GM18519 (cell line): ENCODE results near the gene RGS10.
"Not testable (repeated sequence)": the region's sequence is repeated elsewhere in the genome, so short reads cannot be mapped to it uniquely, and the experiment has no call there.

Experiments used
- ATAC-seq: cut with Tn5 transposase; IDR thresholded peaks from one replicate; pipeline ENCODE4 v1.9.1; 2021; ENCODE audit warnings: mild to moderate bottlenecking, moderate library complexity; ENCODE audit not compliant: unreplicated experiment, low FRiP score

RGS10 gene

DNA sequence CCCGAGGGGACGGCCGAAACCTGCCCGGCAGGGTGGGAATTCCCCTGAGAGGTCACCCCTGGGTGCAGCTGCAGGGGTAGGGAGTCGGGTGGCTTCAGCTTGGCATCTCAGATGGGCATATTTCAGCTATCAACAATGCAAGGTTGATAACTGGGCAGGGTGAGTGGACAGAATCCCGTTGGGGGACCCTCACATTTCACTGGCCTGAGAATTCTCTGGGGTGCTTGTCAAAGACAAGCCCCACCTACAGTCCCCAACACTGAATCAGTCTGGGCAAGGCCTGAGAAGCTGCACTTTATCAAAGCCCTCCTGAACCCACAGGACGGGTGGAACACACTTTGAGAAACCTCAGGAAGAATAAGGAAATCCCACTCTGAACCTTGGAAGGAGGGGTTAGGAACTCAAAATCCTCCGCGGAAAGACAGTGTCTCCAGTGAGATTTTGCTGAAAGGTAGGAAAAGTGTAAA, 3.1 kb downstream of the RGS10 start:
- ATAC-seq: no peak

DNA sequence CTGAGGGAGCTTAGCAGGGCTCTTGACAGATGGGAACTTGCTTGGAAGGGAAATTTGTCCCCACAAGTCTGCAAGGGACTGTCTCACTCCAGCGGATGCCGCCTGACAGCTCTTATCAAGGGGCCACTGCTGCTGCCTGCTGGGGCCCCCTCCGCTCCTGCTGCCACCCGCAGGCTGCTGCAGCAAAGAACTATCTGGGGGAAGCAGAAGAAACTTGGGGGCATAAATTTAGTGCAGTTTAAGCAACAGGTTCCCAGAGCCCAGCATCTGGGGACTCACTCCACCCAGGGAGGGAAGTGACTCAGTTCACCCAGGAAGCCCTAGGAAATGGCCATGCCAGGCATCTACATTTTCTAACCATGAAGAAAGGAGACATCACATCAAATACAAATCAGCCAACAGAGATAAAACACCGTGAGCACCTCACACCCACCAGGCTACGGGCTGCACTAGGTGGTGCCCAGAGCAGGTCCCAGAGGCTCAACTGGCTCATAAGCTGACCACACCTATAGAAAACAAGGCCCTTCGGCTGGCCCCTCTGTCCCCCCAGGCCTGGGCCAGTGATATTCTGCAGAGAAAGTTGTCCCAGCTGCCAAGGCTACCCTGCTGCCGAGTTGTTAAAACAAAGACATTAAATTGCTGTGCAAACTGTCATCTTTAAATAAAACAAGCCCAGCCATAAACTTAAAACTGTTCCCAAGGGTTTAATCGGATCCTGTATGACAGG, 3.7 kb downstream of the RGS10 start:
- ATAC-seq: no peak

DNA sequence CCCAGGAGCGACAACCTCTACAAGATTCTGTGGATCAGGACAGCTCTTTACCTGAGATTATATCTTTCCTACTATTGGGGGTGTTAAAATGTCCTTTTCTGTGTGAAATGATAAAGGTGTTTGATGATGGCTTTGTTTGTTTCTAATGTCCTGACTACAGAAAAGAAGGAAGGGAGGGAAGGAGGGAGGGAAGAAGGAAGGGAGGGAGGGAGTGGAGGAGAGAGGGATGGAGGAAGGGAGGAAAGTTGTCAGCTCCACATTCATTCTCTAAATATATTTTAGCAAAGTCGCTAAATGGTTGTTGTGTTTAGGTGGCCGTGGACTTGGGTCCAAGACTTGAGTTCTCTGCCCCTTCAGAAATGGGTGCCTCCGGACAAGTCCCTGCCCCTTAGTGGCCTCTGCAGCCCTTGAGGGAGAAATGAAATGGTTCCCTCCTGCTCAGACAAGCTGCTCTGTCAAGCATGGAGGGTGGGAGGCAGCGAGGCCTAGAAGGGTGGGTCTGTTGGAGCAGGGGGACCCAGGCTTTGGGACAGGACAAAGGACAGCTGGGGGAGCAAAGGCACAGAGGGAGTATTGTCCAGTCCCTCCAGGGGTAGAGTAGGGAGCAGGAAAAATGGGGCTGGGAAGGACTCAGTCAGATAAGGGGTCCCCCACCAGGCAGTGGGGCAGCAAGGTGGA, 4.4 kb downstream of the RGS10 start:
- no peak for ATAC-seq

DNA sequence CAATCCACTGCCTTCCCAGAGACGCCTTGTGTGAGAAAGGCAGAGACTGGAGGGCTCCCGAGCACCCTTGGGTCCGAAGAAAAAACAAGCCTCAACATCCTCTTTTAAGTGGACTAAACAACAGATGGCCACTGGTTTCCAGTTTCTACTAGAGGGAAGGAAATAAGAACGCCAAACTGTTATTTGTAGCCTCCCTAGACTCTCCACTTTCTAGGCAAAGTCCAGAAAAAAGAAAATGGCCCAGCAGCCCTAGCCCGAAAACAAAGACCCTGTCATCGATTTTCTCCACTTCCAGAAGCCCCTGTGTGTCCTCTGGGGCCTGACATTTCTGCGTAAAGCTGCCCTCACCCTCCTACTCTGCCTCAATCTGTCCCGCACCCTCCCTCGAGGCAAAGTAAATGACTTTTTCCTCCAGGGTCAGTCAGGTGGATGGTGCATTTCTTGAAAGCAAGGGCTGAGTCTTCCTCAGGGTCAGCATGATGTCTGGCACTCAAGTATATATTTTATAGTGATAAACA, 6.0 kb downstream of the RGS10 start:
- ATAC-seq: no peak

DNA sequence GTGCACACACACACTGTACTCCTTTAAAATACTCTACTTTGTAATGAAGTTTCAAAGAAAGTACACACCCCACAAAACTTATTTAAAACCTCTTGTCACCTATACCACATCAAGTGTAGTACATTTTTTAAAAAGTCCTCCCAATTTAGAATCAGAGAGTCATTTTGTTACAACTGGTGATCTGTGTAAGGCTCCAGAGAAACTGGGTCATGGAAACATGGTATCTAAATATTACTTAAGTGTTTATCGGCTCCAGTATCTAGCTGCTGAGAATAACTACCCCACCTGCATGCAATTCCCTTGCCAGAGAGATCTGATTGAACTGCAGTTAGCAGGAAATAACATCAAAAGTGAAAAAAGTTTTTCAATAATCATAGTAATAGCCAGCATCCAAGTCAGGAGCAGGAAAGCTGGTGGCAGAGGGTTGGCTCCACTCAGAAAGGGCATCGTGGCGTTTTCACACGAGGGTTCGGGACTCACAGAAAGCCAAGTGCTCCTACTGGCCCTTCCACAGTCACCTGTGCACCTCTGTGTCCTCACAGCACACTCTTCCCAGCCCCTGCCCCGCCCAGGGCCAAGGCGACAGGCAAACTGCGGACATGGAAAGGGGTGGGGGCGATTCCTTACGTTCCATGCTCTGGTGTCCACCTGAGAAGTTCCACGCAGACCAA, 6.5 kb downstream of the RGS10 start:
- no peak for ATAC-seq

DNA sequence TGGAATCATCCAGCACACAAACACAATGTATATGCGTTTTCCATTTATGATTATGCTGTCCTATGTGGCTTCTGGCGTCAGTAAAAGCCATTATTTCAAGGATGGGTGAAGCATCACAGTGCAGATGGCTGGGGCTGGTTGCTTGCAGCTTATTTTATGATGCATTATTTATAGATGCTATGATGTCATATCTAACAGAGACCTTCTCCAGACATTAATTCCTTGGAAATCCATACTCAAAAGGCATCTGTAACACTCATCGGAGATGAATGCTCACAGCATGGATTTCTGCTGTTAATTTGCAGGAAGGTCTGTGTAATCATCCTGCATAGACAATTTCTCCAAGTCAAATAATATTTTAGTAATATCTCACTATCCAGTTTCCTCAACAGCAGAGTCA, 7.2 kb downstream of the RGS10 start:
- ATAC-seq: no peak

DNA sequence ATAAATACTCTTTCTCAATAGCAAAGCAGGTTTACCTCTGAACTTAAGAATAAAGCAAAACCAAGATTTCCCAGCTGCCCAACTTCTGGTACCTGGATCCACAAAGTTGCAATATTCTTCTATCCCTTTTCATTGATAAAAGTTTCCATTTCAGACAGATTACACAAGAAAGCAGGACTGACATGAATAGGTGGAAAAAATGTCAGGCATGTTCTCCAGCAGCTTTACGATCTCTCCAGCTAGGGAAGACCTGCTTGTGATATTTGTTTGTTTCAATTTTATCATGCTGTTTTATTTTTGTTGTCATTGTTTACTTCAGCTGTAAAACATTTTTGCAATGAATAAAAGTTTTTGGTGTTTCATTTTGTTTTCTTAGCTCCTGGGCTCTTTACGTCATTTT, 9.0 kb downstream of the RGS10 start:
- no peak for ATAC-seq

DNA sequence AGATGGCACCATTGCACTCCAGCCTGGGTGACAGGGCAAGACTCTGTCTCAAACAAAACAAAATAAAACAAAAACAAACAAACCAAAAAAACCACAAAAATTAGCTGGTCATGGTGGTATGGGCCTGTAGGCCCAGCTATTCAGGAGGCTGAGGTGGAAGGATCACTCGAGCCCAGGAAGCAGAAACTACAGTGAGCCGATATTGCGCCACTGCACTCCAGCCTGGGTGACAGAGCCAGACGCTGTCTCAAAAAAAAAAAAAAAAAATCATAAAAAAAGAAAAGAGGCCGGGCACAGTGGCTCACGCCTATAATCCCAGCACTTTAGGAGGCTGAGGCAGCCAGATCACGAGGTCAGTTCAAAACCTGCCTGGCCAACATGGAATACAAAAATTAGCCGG, 9.7 kb downstream of the RGS10 start:
- not testable (repeated sequence) for ATAC-seq

DNA sequence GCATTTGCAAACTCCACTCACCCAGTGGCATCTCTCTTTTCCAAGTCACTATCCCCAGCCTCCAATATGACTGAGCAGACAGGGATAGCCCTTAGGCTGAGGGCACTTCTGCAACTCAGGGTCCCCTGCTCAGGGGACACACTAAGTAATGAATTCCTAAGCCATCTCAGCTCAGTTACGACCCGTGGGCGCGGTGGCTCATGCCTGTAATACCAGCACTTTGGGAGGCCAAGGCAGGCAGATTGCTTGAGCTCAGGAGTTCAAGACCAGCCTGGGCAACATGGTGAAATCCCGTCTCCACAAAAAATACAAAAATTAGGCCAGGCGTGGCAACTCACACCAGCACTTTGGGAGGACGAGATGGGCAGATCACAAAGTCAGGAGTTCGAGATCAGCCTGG, 10.3 kb downstream of the RGS10 start:
- ATAC-seq: not testable (repeated sequence)

DNA sequence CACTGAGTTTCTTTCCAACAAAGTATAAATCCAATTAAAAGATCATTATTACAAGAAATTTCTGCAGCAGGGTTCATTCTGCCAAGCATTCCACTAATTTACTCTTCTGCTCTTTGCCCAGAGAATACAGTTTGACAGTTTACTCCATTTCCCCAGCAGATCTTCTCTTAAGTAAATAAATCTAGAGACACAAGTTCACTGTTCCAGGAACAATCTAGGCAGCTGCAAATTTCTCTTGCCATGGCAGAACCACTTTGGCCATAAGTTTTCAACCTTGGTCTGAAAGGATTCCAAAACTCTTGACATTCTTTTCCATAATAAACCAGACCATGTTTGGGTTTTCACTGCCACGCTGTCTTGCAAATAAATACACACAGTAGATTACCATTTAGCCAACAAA, 11.5 kb downstream of the RGS10 start:
- no peak for ATAC-seq

DNA sequence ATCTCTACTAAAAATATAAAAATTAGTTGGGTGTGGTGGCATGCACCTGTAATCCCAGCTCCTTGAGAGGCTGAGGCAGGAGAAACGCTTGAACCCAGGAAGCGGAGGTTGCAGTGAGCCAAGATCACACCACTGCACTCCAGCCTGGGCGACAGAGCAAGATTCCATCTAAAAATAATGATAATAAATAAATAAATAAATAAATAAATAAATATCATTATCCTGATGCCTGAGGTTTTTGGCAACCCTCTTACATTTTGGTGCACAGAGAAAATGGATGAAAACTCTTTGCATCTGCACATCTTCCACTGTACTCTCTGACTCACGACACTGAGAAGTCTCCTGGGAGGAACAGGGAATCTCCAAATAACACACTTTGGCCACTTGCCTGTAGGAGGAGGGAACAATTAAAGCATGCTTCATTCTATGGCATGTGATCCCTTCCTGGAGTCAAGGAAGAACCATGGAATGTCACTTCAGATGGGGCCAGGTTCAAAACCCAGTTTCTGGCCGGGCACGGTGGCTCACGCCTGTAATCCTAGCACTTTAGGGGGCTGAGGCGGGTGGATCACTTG, 13.8 kb downstream of the RGS10 start:
- ATAC-seq: not testable (repeated sequence)

DNA sequence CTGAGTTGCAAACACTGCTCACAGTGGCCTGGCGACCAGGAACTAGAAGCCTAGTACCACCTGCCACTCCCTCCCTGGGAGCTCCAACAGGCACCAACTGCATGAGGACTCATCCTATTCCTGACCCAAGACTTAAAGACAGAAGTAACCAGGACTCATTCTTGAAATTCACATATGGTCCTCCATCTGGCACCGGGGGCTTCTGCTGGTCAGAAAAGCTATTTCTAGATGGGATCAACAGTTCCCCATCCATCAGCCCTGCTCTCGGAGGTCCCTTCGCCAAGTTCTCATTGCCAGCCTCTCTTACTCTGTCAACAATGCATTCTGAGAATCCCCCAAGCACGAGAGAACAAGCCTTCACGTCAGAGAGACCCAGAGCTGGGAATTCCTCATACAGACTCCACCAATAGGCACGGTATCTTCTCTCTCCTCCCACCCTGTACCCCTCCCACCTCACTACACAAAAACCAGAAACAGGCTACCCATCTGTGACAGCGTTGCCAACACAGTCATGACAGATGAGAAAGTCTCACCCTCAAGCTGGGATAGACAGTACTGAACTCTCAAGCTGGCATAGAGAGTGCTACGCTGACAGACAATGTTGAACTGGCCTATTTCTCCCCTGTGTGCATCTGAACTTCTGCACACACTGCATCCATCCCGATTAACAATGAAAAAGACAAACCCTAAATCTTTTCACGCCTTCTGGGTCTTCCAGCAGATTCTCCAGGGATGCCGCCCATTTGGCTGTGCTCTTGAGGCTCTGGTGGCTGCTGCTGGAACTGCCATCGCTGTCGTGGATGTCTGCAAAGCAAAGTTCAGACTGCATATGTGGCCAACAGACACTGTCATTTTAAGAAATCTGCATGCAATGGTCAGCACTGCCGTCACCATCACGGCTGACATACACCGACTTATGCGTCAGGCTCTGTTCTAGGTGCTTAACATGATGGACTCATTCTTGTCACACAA, 15.6 kb downstream of the RGS10 start:
- ATAC-seq: no peak

DNA sequence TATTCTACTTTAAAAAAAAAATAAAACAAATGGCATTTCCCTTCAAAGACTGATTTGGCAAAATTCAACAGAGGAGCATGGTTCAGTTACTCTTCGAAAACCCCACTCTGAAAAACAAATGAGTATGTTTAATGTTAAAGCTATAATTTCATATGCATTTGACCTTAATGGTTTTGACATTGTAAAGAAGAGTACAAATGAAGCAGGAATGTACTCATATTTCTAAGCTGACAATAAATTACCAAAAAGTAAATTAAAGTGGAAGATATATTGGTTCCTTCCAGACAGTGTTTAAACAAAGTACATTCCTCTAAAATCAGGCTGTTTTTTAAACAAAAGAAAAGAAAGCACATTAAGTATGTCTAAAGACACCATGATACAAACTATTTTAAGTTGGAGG, 16.4 kb downstream of the RGS10 start:
- ATAC-seq: no peak

DNA sequence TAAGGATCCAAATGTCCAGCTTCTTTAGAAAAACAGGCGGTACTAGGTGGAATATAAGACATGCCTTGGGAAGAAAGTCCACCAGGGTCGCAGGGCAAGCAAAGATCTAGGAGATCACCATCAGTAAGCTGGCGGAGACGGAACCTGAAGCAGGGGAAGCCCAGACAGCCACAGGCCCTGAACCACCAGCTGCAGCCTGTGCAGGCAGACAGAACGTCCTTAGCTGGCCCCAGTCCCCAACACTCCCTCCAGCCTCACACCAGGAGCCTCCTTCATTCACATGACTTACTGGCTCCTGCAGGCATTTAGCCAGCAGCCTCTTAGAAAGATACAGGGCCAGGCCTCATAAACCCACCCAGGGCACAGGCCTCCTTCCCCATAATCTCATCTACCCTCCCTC, 17.4 kb downstream of the RGS10 start:
- ATAC-seq: no peak

DNA sequence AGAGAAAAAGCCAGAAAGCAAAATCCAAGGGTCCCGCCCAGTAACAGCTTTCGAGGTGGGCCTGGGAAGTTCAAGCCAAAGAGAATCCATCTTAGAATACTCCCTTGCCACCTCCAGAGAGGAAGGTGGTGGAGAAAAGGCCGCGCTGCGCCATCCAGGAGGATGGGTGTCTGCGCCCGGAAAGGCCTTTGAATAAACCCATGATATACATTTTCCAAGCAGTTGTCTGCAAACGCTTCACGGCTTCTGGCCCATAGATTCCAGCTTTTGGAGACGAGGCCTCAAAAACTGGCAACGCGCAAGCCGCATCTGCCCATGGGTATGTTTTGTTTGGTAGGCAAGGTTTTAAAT, 17.8 kb downstream of the RGS10 start:
- ATAC-seq: no peak

DNA sequence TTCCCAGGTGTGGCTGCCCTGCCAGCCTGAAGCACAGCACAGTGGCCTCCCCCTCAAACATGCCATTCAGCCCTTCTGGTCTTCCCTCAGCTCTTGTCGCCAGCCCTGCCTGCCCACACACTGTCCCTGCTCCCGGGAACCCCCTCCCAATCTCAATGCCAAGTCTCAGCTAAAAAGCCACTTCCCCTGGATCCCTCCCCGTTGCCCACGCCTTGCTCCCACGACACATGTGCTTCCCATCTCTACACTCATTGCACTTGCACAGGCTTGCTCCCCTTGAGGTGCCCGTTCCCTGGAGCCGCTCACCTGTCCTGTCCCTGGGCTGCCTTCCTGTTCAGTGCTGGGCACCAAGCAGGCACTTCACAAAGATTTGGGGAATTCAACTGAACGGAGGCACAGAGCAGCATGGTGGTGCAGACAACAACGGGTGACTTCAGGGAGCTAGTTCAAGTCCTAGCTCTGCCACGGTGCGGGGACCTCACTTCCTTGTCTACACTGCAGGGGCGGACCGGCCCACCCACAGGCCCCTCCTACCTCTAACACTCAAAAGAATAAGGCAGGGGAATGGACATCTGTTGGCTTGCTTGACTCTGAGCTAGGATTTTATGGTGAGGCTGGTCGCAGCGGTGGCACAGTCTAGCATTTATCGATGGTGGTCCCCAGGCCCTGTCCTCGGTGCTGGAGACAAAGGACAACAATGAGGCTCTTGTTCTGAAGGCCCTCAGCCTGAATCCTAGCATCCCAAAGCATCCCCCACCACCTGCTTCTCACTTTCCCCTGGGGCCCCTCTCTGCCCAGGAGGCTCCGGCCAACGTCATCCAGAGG, 18.4 kb downstream of the RGS10 start:
- ATAC-seq: no peak

DNA sequence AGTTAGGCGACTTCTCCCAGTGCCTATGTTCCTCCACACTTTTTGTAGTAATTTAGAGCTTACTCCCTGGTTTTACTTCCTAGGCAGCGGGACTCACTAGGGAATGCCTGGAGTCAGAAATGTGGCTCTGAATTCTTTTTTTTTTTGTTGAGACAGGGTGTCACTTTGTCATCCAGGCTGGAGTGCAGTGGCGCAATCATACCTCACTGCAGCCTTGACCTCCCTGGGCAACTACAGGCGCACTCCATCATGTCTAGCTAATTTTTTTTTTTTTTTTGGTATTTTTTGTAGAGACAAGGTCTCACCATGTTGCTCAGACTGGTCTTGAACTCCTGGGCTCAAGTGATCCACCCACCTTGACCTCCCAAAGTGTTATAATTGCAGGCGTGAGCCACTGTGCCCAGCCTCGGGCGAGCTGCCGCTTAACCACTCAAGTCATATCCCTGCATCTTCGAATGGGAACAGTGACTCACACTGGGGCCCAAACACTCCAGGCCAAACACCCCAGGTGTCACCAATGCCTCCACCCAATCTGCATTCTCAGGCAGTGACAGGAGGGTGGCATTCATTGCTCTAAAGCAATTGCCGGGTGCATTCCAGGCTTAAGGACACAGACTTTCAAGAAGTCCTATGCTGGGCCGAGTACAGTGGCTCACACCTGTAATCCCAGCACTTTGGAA, 19.6 kb downstream of the RGS10 start:
- ATAC-seq: no peak

DNA sequence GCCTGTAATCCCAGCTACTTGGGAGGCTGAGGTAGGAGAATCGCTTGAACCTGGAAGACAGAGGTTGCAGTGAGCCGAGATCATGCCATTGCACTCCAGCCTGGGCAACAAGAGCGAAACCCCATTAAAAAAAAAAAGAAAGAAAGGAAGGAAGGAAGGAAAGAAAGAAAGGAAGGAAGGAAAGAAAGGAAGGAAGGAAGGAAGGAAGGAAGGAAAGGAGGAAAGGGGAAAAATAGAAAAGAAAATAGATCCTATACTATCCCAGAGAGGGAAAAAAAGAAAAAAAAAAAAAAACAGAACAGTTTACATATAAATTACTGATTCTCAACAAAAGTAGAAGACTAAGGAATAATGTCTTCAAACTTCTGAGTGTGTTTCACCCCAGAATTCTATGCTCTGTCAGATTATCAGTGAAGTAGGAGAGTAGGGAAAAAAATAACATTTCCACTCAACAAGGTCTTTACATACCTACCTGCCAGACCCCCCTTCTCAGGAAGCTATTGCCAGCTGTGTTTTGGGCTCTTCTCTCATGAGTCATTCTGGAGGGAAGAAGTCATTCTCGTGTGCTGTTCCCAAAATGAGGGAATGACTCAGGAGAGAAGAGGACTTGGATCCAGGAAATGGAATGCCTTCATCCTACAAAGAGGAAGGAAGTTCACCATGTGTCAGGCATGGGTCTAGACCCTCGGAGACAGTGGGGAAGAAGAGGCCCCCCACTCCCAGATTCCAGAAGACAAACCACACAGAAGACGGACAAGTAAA, 20.9 kb downstream of the RGS10 start:
- ATAC-seq: no peak
